ENCODE data around the gene RNF212. TPM values are rescaled to one million over a fixed set of nuclear protein-coding genes. Genes with fewer than 3 reads are reported as not detected.

Gene RNF212
- total and polyA plus RNA-seq, 2 donors (not counting 3 experiments of a cell fraction or from before 2014, with no cell fraction given) = 2.3 to 2.8 TPM

DNA sequence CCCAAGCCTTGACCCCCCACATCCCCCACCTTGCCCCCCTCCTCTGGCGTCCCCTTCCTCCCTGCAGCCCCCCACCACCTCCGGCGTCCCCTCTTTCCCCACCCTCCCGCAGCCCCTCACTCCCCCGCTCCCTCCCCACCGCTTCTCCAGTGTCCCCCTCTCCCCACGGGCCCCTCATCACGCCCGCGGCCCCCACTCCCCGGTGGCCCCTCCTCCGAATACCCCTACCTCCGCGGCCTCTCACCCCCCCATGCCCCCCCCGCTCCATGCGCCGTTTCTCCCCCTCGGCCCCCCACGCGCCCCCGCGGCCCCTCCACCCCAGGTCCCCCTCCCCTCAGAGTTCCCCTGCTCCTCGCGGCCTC lies 562 bp downstream of the RNF212 start:
- FAIRE-seq = no peak
- no peak for DNase-seq (ENCODE audit: low read depth, low spot score)
- Histone ChIP-seq H3K36me3 (ENCODE audit: control insufficient read depth in 2 of 2, extremely low read depth in 1 of 2, insufficient read depth in 2 of 2, low read length in 2 of 2) (no peaks in the 10 kb centered on the region), H4K20me1 (replicated peaks; ENCODE audit: control insufficient read depth, extremely low read depth, insufficient read depth, low read length) (no peaks in the 10 kb centered on the region), H3K27me3 (ENCODE audit: control insufficient read depth in 2 of 2, insufficient read depth in 2 of 2, low read length in 2 of 2) (peaks cover 5 to 6% of the 10 kb centered on the region in 2 experiments), H2AFZ (ENCODE audit: low read depth, low read length) (no peak overlapping the region), H3K9me3 (replicated peaks; ENCODE audit: control insufficient read depth, insufficient read depth, low read length) (no peaks in the 10 kb centered on the region), H3K27ac (ENCODE audit: insufficient read depth, low read depth, low read length) (no peak overlapping the region), H3K4me2 (ENCODE audit: insufficient read depth, low read length) (no peak overlapping the region), H3K9me1 (replicated peaks; ENCODE audit: control insufficient read depth, extremely low read depth, insufficient read depth, low read length) (no peaks in the 10 kb centered on the region), H3K9ac (replicated peaks; ENCODE audit: extremely low read depth, insufficient read depth, low read length) (no peak overlapping the region), H3K79me2 (ENCODE audit: control insufficient read depth, insufficient read depth, low read length) (no peaks in the 10 kb centered on the region), H3K4me1 (ENCODE audit: control insufficient read depth, extremely low read depth, insufficient read depth, low read length) (no peaks in the 10 kb centered on the region), H3K4me3 (replicated peaks in 1 of 3; ENCODE audit: insufficient read depth in 1 of 3, low read depth in 1 of 3, low read length in 3 of 3) (no peak overlapping the region)
- POLR2A ChIA-PET = no interaction called here
- TF ChIP-seq MYC (IDR thresholded peaks at IDR 0.05; ENCODE audit: low read depth, low read length) = no peak
- TF ChIP-seq FOS (IDR thresholded peaks at IDR 0.05; ENCODE audit: borderline replicate concordance, insufficient read depth, low read length) = no peak
- no peak for TF ChIP-seq POLR2A (IDR thresholded peaks at IDR 0.05; ENCODE audit: low read depth, low read length)
- TF ChIP-seq MAX (IDR thresholded peaks at IDR 0.05; ENCODE audit: insufficient read depth, insufficient read length) = no peak
- no peak for TF ChIP-seq JUN (IDR thresholded peaks at IDR 0.05; ENCODE audit: borderline replicate concordance, insufficient read depth, insufficient read length, low read depth)
- TF ChIP-seq POLR2AphosphoS5 (IDR thresholded peaks at IDR 0.05; ENCODE audit: insufficient read depth, low read depth, low read length) = no peak
- no peak for TF ChIP-seq GATA2 (IDR thresholded peaks at IDR 0.05; ENCODE audit: insufficient read depth, insufficient read length, low read depth, low read length)
- no peak for TF ChIP-seq EZH2 (IDR thresholded peaks at IDR 0.05; ENCODE audit: borderline replicate concordance, low read depth, low read length, severe bottlenecking)
- TF ChIP-seq, protein P1, sequence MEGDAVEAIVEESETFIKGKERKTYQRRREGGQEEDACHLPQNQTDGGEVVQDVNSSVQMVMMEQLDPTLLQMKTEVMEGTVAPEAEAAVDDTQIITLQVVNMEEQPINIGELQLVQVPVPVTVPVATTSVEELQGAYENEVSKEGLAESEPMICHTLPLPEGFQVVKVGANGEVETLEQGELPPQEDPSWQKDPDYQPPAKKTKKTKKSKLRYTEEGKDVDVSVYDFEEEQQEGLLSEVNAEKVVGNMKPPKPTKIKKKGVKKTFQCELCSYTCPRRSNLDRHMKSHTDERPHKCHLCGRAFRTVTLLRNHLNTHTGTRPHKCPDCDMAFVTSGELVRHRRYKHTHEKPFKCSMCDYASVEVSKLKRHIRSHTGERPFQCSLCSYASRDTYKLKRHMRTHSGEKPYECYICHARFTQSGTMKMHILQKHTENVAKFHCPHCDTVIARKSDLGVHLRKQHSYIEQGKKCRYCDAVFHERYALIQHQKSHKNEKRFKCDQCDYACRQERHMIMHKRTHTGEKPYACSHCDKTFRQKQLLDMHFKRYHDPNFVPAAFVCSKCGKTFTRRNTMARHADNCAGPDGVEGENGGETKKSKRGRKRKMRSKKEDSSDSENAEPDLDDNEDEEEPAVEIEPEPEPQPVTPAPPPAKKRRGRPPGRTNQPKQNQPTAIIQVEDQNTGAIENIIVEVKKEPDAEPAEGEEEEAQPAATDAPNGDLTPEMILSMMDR (IDR thresholded peaks at IDR 0.05; ENCODE audit: extremely low read depth in 1 of 2, insufficient read depth in 1 of 2, low read depth in 1 of 2, low read length in 2 of 2) = no peak
- CTCF ChIA-PET = no interaction called here
- intact Hi-C loops (cut with micrococcal nuclease) (no loop called here), dilution Hi-C loops (cut with MboI; ENCODE audit: extremely low pct_ligation_motif_present, low sequenced_read_pairs) (no loop called here)
- no TSS peak for BruUV-seq (replicated peaks)
